ENCODE data around the gene CDK14. TPM values are rescaled to one million over a fixed set of nuclear protein-coding genes. Genes with fewer than 3 reads are reported as not detected.

Gene CDK14
- polyA plus RNA-seq, 3 donors: 1.7 to 2.5 (median 2.1) TPM

DNA sequence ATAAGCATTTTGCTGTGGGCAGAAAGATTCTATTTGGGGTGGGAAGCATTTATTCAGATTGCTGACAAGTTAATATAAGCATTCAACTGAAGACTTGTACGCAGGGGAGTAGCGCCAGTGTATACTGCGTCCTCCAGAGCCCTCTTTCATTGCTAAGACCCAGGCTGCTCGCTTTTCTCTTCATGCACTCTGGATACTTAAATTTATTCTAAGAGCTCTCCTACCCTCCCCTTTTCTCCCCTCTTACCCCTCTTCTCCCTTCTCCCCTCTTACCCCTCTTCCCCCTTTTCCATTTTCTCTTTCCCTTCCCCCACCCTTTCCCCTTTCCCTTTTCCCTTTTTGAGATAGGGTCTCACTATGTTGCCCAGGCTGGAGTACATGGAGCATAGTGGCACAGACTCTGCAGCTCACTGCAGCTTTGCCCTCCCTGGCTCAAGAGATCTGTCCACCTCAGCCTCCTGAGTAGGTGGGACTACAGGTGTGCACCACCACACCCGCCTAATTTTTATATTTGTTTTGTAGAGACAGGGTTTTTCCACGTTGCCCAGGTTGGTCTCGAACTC, 125.8 kb downstream of the CDK14 start:
- H3K4me1 Mint-ChIP-seq: peaks cover 9% of the 10 kb centered on the region
- intact Hi-C loops (cut with micrococcal nuclease): no loop called here
- Histone ChIP-seq H3K36me3 (replicated peaks in 1 of 2; ENCODE audit: control insufficient read depth in 1 of 2, insufficient read depth in 2 of 2, low read length in 2 of 2) (no peaks in the 10 kb centered on the region), H3K79me2 (ENCODE audit: insufficient read depth, low read length) (no peaks in the 10 kb centered on the region), H4K20me1 (ENCODE audit: insufficient read depth, low read length) (no peaks in the 10 kb centered on the region), H3K4me2 (replicated peaks; ENCODE audit: extremely low read depth, low read length, poor library complexity, severe bottlenecking) (no peak overlapping the region), H3K4me1 (ENCODE audit: control insufficient read depth in 1 of 2, insufficient read depth in 2 of 2, low read length in 2 of 2) (peaks cover 0 to 12% of the 10 kb centered on the region in 2 donors), H2AFZ (ENCODE audit: insufficient read depth, low read depth, low read length, poor library complexity, severe bottlenecking) (no peak overlapping the region), H3K4me3 (replicated peaks in 1 of 3; ENCODE audit: low read depth in 2 of 3, low read length in 3 of 3) (no peak overlapping the region), H3K9ac (ENCODE audit: insufficient read depth, low read length, poor library complexity, severe bottlenecking) (no peak overlapping the region), H3K27me3 (ENCODE audit: control insufficient read depth in 2 of 2, insufficient read depth in 2 of 2, low read length in 2 of 2) (no peaks in the 10 kb centered on the region), H3K9me3 (replicated peaks in 1 of 2; ENCODE audit: control insufficient read depth in 1 of 2, insufficient read depth in 1 of 2, low read length in 2 of 2) (no peaks in the 10 kb centered on the region), H3K27ac (ENCODE audit: low read depth in 1 of 2, low read length in 2 of 2) (no peak overlapping the region)
- TF ChIP-seq, protein P1, sequence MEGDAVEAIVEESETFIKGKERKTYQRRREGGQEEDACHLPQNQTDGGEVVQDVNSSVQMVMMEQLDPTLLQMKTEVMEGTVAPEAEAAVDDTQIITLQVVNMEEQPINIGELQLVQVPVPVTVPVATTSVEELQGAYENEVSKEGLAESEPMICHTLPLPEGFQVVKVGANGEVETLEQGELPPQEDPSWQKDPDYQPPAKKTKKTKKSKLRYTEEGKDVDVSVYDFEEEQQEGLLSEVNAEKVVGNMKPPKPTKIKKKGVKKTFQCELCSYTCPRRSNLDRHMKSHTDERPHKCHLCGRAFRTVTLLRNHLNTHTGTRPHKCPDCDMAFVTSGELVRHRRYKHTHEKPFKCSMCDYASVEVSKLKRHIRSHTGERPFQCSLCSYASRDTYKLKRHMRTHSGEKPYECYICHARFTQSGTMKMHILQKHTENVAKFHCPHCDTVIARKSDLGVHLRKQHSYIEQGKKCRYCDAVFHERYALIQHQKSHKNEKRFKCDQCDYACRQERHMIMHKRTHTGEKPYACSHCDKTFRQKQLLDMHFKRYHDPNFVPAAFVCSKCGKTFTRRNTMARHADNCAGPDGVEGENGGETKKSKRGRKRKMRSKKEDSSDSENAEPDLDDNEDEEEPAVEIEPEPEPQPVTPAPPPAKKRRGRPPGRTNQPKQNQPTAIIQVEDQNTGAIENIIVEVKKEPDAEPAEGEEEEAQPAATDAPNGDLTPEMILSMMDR (IDR thresholded peaks at IDR 0.05): no peak
- H3K27ac Mint-ChIP-seq: no peak overlapping the region
- H3K27me3 Mint-ChIP-seq (ENCODE audit: low read depth in 3 of 3): peaks cover 0 to 2% (median 0%) of the 10 kb centered on the region in 3 donors
- no peak overlapping the region for H3K4me3 Mint-ChIP-seq
- 100% methylated on average over 2 of the region's 7 CpGs for WGBS (ENCODE audit: insufficient coverage)
- DNase-seq: no peak
- H3K36me3 Mint-ChIP-seq: peaks cover 3 to 6% of the 10 kb centered on the region in 2 donors
- H3K9me3 Mint-ChIP-seq: no peaks in the 10 kb centered on the region

DNA sequence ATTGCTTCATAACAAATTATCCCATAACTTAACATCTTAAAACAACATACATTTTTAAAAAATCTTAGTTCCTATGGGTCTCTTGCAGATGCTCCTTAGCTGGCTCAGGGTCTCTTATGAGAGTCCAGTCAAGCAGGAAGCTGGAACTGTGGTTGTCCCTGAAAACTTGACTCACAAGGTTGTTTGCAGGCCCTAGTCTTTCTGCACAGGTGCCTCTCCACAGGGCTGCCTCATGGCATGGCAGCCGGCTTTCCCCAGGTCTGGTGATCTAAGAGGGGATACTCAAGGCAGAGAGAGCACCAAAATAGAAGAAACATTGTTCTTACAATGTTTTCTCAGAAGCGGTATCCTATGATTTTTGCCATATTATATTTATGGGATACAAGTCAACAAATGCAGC, 127.1 kb downstream of the CDK14 start:
- Histone ChIP-seq H3K79me2 (ENCODE audit: insufficient read depth, low read length) (no peaks in the 10 kb centered on the region), H3K9ac (ENCODE audit: insufficient read depth, low read length, poor library complexity, severe bottlenecking) (no peak overlapping the region), H3K4me1 (ENCODE audit: control insufficient read depth in 1 of 2, insufficient read depth in 2 of 2, low read length in 2 of 2) (peaks cover 6 to 23% of the 10 kb centered on the region in 2 donors), H3K9me3 (replicated peaks in 1 of 2; ENCODE audit: control insufficient read depth in 1 of 2, insufficient read depth in 1 of 2, low read length in 2 of 2) (no peaks in the 10 kb centered on the region), H3K36me3 (replicated peaks in 1 of 2; ENCODE audit: control insufficient read depth in 1 of 2, insufficient read depth in 2 of 2, low read length in 2 of 2) (no peaks in the 10 kb centered on the region), H3K4me2 (replicated peaks; ENCODE audit: extremely low read depth, low read length, poor library complexity, severe bottlenecking) (no peak overlapping the region), H2AFZ (ENCODE audit: insufficient read depth, low read depth, low read length, poor library complexity, severe bottlenecking) (no peak overlapping the region), H3K4me3 (replicated peaks in 1 of 3; ENCODE audit: low read depth in 2 of 3, low read length in 3 of 3) (no peak overlapping the region), H3K27me3 (ENCODE audit: control insufficient read depth in 2 of 2, insufficient read depth in 2 of 2, low read length in 2 of 2) (no peaks in the 10 kb centered on the region), H3K27ac (ENCODE audit: low read depth in 1 of 2, low read length in 2 of 2) (no peak overlapping the region), H4K20me1 (ENCODE audit: insufficient read depth, low read length) (no peaks in the 10 kb centered on the region)
- DNase-seq: no peak
- Mint-ChIP-seq H3K4me3 (no peak overlapping the region), H3K9me3 (no peaks in the 10 kb centered on the region), H3K27me3 (ENCODE audit: low read depth in 3 of 3) (peaks cover 0 to 2% (median 0%) of the 10 kb centered on the region in 3 donors), H3K27ac (no peak overlapping the region), H3K36me3 (peaks cover 5 to 6% of the 10 kb centered on the region in 2 donors), H3K4me1 (peaks cover 19% of the 10 kb centered on the region)
- intact Hi-C loops (cut with micrococcal nuclease): no loop called here
- TF ChIP-seq, protein P1 (IDR thresholded peaks at IDR 0.05): no peak
- WGBS (ENCODE audit: insufficient coverage): no CpG with 5 or more reads among the region's 2 CpGs
